ENCODE measurements around the gene TRIM38.

DNA sequence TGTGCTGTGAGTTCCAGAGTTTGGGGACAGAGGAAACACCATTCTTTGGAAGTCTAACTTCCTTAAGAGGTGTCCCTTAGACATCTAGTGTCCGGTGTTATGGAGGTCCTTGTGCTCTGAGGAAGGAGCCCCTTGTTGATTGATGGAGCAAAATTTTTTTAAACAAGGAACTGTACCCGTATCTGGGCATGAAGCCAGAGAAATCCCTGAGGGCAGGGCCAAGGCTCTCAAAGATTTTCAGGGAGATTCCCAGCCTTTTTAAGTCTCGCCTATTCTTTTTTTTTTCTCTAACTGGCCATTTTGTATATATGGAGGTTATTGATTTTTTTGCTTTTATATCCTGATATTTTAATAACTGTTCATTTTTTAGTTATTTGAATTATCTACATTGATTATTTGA is 45.9 kb downstream of the TRIM38 start:
- TF ChIP-seq, protein P1, sequence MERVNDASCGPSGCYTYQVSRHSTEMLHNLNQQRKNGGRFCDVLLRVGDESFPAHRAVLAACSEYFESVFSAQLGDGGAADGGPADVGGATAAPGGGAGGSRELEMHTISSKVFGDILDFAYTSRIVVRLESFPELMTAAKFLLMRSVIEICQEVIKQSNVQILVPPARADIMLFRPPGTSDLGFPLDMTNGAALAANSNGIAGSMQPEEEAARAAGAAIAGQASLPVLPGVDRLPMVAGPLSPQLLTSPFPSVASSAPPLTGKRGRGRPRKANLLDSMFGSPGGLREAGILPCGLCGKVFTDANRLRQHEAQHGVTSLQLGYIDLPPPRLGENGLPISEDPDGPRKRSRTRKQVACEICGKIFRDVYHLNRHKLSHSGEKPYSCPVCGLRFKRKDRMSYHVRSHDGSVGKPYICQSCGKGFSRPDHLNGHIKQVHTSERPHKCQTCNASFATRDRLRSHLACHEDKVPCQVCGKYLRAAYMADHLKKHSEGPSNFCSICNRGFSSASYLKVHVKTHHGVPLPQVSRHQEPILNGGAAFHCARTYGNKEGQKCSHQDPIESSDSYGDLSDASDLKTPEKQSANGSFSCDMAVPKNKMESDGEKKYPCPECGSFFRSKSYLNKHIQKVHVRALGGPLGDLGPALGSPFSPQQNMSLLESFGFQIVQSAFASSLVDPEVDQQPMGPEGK (CRISPR knock-in tag; IDR thresholded peaks at IDR 0.05; ENCODE audit: borderline replicate concordance) = no peak
- TF ChIP-seq ZFP3 (CRISPR knock-in tag; IDR thresholded peaks at IDR 0.05) = no peak
- no peak for TF ChIP-seq ARNTL (CRISPR knock-in tag; IDR thresholded peaks at IDR 0.05; ENCODE audit: borderline replicate concordance, low read depth)
- TF ChIP-seq, protein P2, sequence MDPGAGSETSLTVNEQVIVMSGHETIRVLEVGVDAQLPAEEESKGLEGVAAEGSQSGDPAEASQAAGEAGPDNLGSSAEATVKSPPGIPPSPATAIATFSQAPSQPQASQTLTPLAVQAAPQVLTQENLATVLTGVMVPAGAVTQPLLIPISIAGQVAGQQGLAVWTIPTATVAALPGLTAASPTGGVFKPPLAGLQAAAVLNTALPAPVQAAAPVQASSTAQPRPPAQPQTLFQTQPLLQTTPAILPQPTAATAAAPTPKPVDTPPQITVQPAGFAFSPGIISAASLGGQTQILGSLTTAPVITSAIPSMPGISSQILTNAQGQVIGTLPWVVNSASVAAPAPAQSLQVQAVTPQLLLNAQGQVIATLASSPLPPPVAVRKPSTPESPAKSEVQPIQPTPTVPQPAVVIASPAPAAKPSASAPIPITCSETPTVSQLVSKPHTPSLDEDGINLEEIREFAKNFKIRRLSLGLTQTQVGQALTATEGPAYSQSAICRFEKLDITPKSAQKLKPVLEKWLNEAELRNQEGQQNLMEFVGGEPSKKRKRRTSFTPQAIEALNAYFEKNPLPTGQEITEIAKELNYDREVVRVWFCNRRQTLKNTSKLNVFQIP (CRISPR knock-in tag; IDR thresholded peaks at IDR 0.05; ENCODE audit: borderline replicate concordance, low read depth) = no peak
- no peak for TF ChIP-seq RARB (CRISPR knock-in tag; IDR thresholded peaks at IDR 0.05)
- TF ChIP-seq, protein P3, sequence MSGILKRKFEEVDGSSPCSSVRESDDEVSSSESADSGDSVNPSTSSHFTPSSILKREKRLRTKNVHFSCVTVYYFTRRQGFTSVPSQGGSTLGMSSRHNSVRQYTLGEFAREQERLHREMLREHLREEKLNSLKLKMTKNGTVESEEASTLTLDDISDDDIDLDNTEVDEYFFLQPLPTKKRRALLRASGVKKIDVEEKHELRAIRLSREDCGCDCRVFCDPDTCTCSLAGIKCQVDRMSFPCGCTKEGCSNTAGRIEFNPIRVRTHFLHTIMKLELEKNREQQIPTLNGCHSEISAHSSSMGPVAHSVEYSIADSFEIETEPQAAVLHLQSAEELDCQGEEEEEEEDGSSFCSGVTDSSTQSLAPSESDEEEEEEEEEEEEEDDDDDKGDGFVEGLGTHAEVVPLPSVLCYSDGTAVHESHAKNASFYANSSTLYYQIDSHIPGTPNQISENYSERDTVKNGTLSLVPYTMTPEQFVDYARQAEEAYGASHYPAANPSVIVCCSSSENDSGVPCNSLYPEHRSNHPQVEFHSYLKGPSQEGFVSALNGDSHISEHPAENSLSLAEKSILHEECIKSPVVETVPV (CRISPR knock-in tag; IDR thresholded peaks at IDR 0.05) = no peak

Data from SK-N-SH treated with all-trans-retinoic acid at 6 μM for 48 hours (cell line).